Measurements from ENCODE around the gene KDM4B. TPM values are rescaled to one million over a fixed set of nuclear protein-coding genes. Genes with fewer than 3 reads are reported as not detected.

Gene KDM4B
- total and polyA plus RNA-seq, 2 of the 8 experiments (the other 6 are each of a cell fraction or from before 2014, with no cell fraction given) = 12.0 to 31.9 TPM

GRCh38 chr19:5011476-5012238 lies 42.7 kb downstream of the KDM4B start:
- WGBS, 2 experiments (ENCODE audit: extremely low coverage in 1 of 2, insufficient coverage in 1 of 2, insufficient read length in 1 of 2, insufficient replicate concordance in 2 of 2, low coverage in 1 of 2, low lambda C conversion rate in 2 of 2, missing lambda C conversion rate in 1 of 2) = 89% methylated on average over 19 of the region's 26 CpGs; no CpG with 5 or more reads in 1 of the 2 experiments
- peaks cover 18% of the 10 kb centered on the region for H3K79me1 ChIP-seq (ENCODE audit: low read depth, low read length)
- H3K18ac ChIP-seq (ENCODE audit: extremely low read depth, low read length) = no peak overlapping the region
- TF ChIP-seq TCF12 (IDR thresholded peaks at IDR 0.05; ENCODE audit: low read depth, low read length) (no peak), CEBPB (IDR thresholded peaks at IDR 0.05; ENCODE audit: low read depth, low read length) (peak; percentile 29; the same call in 1 of the 2 replicates), POLR2A (IDR thresholded peaks at IDR 0.05; ENCODE audit: control extremely low read depth in 1 of 2, low read depth in 2 of 2, low read length in 2 of 2) (no peak)
- H2AFZ ChIP-seq (ENCODE audit: low read length) = no peak overlapping the region
- no peak overlapping the region for H3K23ac ChIP-seq (ENCODE audit: insufficient read length)
- H3K36me3 ChIP-seq (ENCODE audit: control insufficient read depth in 2 of 4, insufficient read depth in 4 of 4, low read length in 3 of 4) = peaks cover 0 to 3% (median under 1%) of the 10 kb centered on the region in 4 experiments; a peak in 2 of 8 replicates
- H3K4ac ChIP-seq (replicated peaks; ENCODE audit: insufficient read length, low read depth, low read length) = no peak overlapping the region
- no peak overlapping the region for H2BK120ac ChIP-seq (replicated peaks; ENCODE audit: low read depth, low read length)
- H3K79me2 ChIP-seq (ENCODE audit: control insufficient read depth in 1 of 2, insufficient read depth in 2 of 2, low read length in 2 of 2) = peaks cover 0 to 50% of the 10 kb centered on the region in 2 experiments; a peak in 2 of 4 replicates
- no peak overlapping the region for H2BK20ac ChIP-seq (ENCODE audit: low read length)
- no peak overlapping the region for H3K4me2 ChIP-seq (ENCODE audit: insufficient read depth in 1 of 2, low read depth in 2 of 2, low read length in 2 of 2)
- H3K27me3 ChIP-seq (replicated peaks in 1 of 4; ENCODE audit: control insufficient read depth in 3 of 4, extremely low read depth in 1 of 4, insufficient read depth in 3 of 4, low read length in 3 of 4) = no peaks in the 10 kb centered on the region
- no peak overlapping the region for H2AK5ac ChIP-seq (ENCODE audit: low read depth, low read length)
- no peak overlapping the region for H3K14ac ChIP-seq (ENCODE audit: insufficient read length)
- ChIA-PET POLR2A (ENCODE audit: partially characterized antibody) (no interaction called here), CTCF (ENCODE audit: partially characterized antibody) (interaction anchor here (8.9 to 9.1 kb wide), 2 partner anchors 9 to 16 kb away, joined by 70 to 126 read pairs; no protein-coding TSS in a partner anchor)
- no peak overlapping the region for H2BK12ac ChIP-seq (ENCODE audit: low read depth, low read length)
- no peaks in the 10 kb centered on the region for H3K9me3 ChIP-seq (ENCODE audit: insufficient read depth in 2 of 2, low read depth in 1 of 2, low read length in 1 of 2)
- H4K91ac ChIP-seq (replicated peaks; ENCODE audit: insufficient read length, low read length) = no peak overlapping the region
- H4K20me1 ChIP-seq (replicated peaks in 1 of 2; ENCODE audit: control insufficient read depth in 1 of 2, insufficient read depth in 2 of 2, low read length in 2 of 2) = peaks cover 7 to 11% of the 10 kb centered on the region in 2 experiments
- no peak overlapping the region for H2BK5ac ChIP-seq (ENCODE audit: low read depth, low read length)
- H3K9ac ChIP-seq (replicated peaks in 1 of 4; ENCODE audit: extremely low read depth in 1 of 4, low read depth in 3 of 4, low read length in 3 of 4) = no peak overlapping the region
- no peak overlapping the region for H3K4me3 ChIP-seq (ENCODE audit: extremely low read depth in 1 of 4, insufficient read depth in 2 of 4, low read depth in 3 of 4, low read length in 4 of 4)
- FAIRE-seq = no peak
- DNase-seq (ENCODE audit: low read depth in 1 of 2, low spot score in 2 of 2) = no peak
- H3K27ac ChIP-seq (ENCODE audit: low read depth, low read length) = no peak overlapping the region
- no peaks in the 10 kb centered on the region for H3K4me1 ChIP-seq (replicated peaks in 1 of 4; ENCODE audit: control insufficient read depth in 3 of 4, insufficient read depth in 4 of 4, low read length in 3 of 4)
- H4K8ac ChIP-seq (ENCODE audit: extremely low read depth, insufficient read depth, low read length) = no peak overlapping the region
- H3K23me2 ChIP-seq (ENCODE audit: low read depth, low read length) = no peaks in the 10 kb centered on the region
- no peak overlapping the region for H3K56ac ChIP-seq (replicated peaks; ENCODE audit: insufficient read length, low read depth, low read length)
- no peak overlapping the region for H2BK15ac ChIP-seq (ENCODE audit: low read length)
- no peak overlapping the region for H4K5ac ChIP-seq (ENCODE audit: insufficient read length, low read depth, low read length)
